ENCODE measurements around the gene ACSF2.

GRCh38 chr17:50467855-50468303, 41.9 kb downstream of the ACSF2 start:
- TF ChIP-seq CTCF (IDR thresholded peaks at IDR 0.05; ENCODE audit: borderline replicate concordance, extremely low read depth, low read length, poor library complexity, severe bottlenecking) (no peak), EZH2 (IDR thresholded peaks at IDR 0.05; ENCODE audit: borderline replicate concordance, low read depth, low read length, severe bottlenecking) (no peak)
